RWPE1 (cell line): ENCODE measurements around the gene LYZ.

Source experiments
- CTCF ChIA-PET: fragments of 350-600 bp; sonication (Branson Sonifier 250); formaldehyde crosslinking; extraction: SDS; loops from one replicate; lab custom pipeline; 2021; lab: Yijun Ruan, JAX
- POLR2A ChIA-PET: fragments of 400-600 bp; formaldehyde crosslinking; extraction: SDS; loops from one replicate; lab custom pipeline; 2020; ENCODE audit warnings: antibody characterized with exemption; ENCODE audit not compliant: low non-redundant PET; lab: Yijun Ruan, JAX
- DNase-seq: peaks from one replicate; pipeline ENCODE4 v3.0.0; 2012; ENCODE audit warnings: low spot score
- H3K27ac ChIP-seq: fragments of 450-650 bp; 2 replicates; pipeline ENCODE4 v1.5.1; 2017
- CTCF ChIP-seq: fragments of 450-650 bp; conservative IDR thresholded peaks from 2 replicates; pipeline ENCODE4 v1.5.1; 2017; ENCODE audit warnings: low read depth, mild to moderate bottlenecking

LYZ gene

GRCh38 chr12:69345077-69345476, 3.1 kb upstream of the LYZ start:
- CTCF ChIA-PET, result no interaction called here
- no peak for DNase-seq
- TF ChIP-seq CTCF, result no peak
- POLR2A ChIA-PET, result no interaction called here
- no peak overlapping the region for H3K27ac ChIP-seq

DNA sequence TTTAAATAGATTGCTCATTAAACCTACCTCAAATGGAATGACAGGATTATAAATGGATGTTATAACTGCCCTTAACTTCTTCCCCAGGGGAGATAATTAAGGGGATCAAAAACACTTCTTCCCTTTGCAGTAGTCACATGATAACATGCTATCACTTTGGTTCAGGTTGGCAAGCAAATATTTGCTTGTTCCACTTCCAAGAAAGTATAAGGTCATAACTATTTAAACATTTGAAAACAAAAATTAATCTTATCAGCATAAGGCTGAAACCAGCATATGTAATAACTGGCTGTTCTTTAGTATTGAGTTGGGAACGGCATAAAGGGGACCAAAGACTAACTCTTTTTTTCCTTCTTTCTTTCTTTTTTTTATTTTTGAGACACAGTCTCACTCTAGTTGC, 2.4 kb upstream of the LYZ start:
- no peak overlapping the region for H3K27ac ChIP-seq
- no peak for DNase-seq
- POLR2A ChIA-PET, result no interaction called here
- CTCF ChIA-PET, result no interaction called here
- TF ChIP-seq CTCF, result no peak

DNA sequence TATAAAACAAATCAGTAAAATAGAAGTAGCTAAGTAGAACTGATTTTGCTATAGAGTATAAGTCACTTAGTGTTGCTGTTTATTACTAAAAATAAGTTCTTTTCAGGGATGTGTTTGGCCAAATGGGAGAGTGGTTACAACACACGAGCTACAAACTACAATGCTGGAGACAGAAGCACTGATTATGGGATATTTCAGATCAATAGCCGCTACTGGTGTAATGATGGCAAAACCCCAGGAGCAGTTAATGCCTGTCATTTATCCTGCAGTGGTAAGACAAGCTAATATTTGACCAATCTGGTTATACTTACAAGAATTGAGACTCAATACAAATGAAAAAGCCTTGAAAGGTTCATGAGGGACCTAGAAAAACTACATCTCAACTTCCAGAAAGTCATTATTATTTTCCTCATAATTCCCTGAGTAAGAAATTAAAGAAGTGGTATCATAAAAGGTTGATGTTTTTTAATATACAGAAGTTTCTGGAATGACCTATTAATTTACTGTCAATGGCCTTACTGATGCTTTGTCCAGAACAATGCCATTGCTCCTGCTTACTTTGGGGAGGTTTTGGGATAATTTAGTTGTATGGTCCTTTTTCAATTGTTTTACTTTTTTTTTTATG, 1.9 kb downstream of the LYZ start:
- no peak overlapping the region for H3K27ac ChIP-seq
- no peak for DNase-seq
- CTCF ChIA-PET, result no interaction called here
- no peak for TF ChIP-seq CTCF
- POLR2A ChIA-PET, result no interaction called here

- DNase-seq, result no peak
- no peak overlapping the region for H3K27ac ChIP-seq
- ChIA-PET POLR2A (no interaction called here), CTCF (no interaction called here)
- no peak for TF ChIP-seq CTCF
Measured at GRCh38 chr12:69350777-69351176, 2.6 kb downstream of the LYZ start.

DNA sequence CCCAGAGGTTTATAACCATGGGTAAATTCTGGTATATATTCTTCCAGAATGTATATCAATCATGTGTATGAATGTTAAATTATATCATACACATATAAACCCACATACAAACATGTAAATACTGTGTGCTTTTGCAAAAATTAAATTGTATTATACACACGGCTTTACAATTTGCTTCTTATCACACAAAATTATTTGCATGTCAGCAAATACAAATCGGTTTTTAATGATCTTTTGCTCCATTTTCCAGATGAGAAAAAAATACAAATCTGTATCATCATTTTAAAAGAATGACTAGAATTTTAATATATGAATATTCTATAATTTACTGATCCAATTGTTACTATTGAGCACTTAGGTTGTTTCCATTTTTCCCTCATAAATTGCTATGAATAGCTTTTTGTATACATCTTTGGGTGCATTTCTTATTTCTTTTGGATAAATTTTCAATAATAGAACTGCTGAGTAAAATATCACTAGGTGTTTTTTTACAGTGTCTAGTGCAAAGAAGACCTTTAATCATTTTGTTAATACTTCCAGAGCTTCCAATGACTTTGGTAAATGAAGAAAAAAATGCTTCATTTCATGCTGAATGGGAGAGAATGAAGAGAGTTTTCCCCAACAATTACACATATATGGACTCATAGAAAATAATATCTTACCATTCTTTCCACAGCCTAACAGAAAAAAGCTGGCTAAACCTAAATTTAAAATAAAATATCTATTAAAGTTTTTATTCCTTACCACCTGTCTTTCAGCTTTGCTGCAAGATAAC, 3.5 kb downstream of the LYZ start:
- no peak overlapping the region for H3K27ac ChIP-seq
- DNase-seq, result no peak
- ChIA-PET CTCF (no interaction called here), POLR2A (no interaction called here)
- no peak for TF ChIP-seq CTCF

DNA sequence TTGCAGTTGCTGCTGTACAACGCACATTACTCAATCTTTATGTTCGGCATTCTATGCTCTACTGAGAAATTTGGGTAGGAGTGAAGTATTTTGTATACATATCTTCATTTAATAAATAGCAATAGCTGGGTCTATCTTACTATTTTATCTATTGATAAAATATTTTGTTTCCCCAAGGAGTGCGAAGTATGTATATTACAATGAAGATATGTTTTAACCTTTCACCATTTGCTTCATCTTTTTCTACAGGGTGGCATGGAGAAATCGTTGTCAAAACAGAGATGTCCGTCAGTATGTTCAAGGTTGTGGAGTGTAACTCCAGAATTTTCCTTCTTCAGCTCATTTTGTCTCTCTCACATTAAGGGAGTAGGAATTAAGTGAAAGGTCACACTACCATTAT, 4.7 kb downstream of the LYZ start:
- ChIA-PET CTCF (no interaction called here), POLR2A (no interaction called here)
- DNase-seq, result no peak
- no peak for TF ChIP-seq CTCF
- H3K27ac ChIP-seq, result no peak overlapping the region
